SK-N-SH treated with all-trans-retinoic acid at 6 μM for 48 hours (cell line): ENCODE data around the gene MYH1.

Source experiments
- ARNTL ChIP-seq: fragments of 450-650 bp; formaldehyde crosslinking; IDR thresholded peaks from 2 replicates; pipeline ENCODE4 v1.5.0; 2020; ENCODE audit warnings: low read depth, mild to moderate bottlenecking, moderate library complexity, borderline replicate concordance
- CSRNP3 ChIP-seq: fragments of 250-450 bp; sonication (Bioruptor Pico); IDR thresholded peaks from 2 replicates; pipeline ENCODE4 v1.5.1; 2021; ENCODE audit warnings: mild to moderate bottlenecking, moderate library complexity
- ESRRG ChIP-seq: fragments of 250-450 bp; sonication (Bioruptor Pico); IDR thresholded peaks from 2 replicates; pipeline ENCODE4 v1.6.1; 2021; ENCODE audit warnings: mild to moderate bottlenecking
- ISL1 ChIP-seq: fragments of 250-450 bp; sonication (Bioruptor Pico); IDR thresholded peaks from 2 replicates; pipeline ENCODE4 v2.1.2; 2022; ENCODE audit warnings: mild to moderate bottlenecking, moderate library complexity
- OSR1 ChIP-seq: fragments of 250-450 bp; sonication (Bioruptor Pico); IDR thresholded peaks from 2 replicates; pipeline ENCODE4 v1.8.0; 2022; ENCODE audit warnings: moderate library complexity, mild to moderate bottlenecking, inconsistent platforms
- PATZ1 ChIP-seq: fragments of 250-450 bp; sonication (Bioruptor Pico); IDR thresholded peaks from 2 replicates; pipeline ENCODE4 v1.8.0; 2020; ENCODE audit warnings: mild to moderate bottlenecking, moderate library complexity, borderline replicate concordance
- RARB ChIP-seq: fragments of 250-450 bp; sonication (Bioruptor Pico); IDR thresholded peaks from 2 replicates; pipeline ENCODE4 v1.8.0; 2021; ENCODE audit warnings: mild to moderate bottlenecking, moderate library complexity
- SNAI2 ChIP-seq: fragments of 250-450 bp; sonication (Bioruptor Pico); IDR thresholded peaks from 2 replicates; pipeline ENCODE4 v1.5.0; 2020; ENCODE audit warnings: mild to moderate bottlenecking, moderate library complexity
- TSHZ2 ChIP-seq: fragments of 250-450 bp; sonication (Bioruptor Pico); IDR thresholded peaks from 2 replicates; pipeline ENCODE4 v1.5.0; 2020; ENCODE audit warnings: mild to moderate bottlenecking, moderate library complexity
- ZFP3 ChIP-seq: fragments of 250-450 bp; sonication (Bioruptor Pico); IDR thresholded peaks from 2 replicates; pipeline ENCODE4 v1.5.0; 2020; ENCODE audit warnings: mild to moderate bottlenecking, moderate library complexity
- ZFP30 ChIP-seq: fragments of 450-650 bp; formaldehyde crosslinking; IDR thresholded peaks from 2 replicates; pipeline ENCODE4 v1.5.0; 2022; ENCODE audit warnings: mild to moderate bottlenecking, moderate library complexity
- ZNF8 ChIP-seq: fragments of 450-650 bp; formaldehyde crosslinking; IDR thresholded peaks from 2 replicates; pipeline ENCODE4 v1.5.0; 2020; ENCODE audit warnings: mild to moderate bottlenecking, moderate library complexity

GRCh38 chr17:10513299-10514067, 4.9 kb downstream of the MYH1 start:
- no peak for TF ChIP-seq PATZ1 (CRISPR knock-in tag)
- TF ChIP-seq TSHZ2 (CRISPR knock-in tag), result no peak
- no peak for TF ChIP-seq RARB
- TF ChIP-seq ARNTL (CRISPR knock-in tag), result no peak
- no peak for TF ChIP-seq ZFP30
- TF ChIP-seq ZNF8 (CRISPR knock-in tag), result no peak
- no peak for TF ChIP-seq ZFP3 (CRISPR knock-in tag)
- no peak for TF ChIP-seq SNAI2
- no peak for TF ChIP-seq CSRNP3 (CRISPR knock-in tag)
- no peak for TF ChIP-seq ISL1
- no peak for TF ChIP-seq ESRRG (CRISPR knock-in tag)
- no peak for TF ChIP-seq OSR1 (CRISPR knock-in tag)
